CD4-positive, alpha-beta T cell treated with Interleukin-15 for 4 hours (primary cell): Measurements from ENCODE around the gene OR10X1.

ENCODE experiments used
- DNase-seq: peaks from one replicate; pipeline ENCODE4 v3.0.0-alpha.2; 2020; ENCODE audit warnings: low spot score

Gene OR10X1, protein sequence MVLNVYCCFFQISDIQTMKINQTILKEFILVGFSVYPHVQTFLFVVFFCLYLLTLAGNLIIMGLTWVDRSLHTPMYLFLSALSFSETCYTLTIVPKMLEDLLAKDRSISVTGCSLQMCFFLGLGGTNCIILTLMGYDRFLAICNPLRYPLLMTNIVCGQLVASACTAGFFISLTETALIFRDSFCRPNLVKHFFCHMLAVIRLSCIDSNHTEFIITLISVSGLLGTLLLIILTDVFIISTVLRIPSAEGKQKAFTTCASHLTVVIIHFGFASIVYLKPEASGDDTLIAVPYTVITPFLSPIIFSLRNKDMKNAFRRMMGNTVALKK

DNA sequence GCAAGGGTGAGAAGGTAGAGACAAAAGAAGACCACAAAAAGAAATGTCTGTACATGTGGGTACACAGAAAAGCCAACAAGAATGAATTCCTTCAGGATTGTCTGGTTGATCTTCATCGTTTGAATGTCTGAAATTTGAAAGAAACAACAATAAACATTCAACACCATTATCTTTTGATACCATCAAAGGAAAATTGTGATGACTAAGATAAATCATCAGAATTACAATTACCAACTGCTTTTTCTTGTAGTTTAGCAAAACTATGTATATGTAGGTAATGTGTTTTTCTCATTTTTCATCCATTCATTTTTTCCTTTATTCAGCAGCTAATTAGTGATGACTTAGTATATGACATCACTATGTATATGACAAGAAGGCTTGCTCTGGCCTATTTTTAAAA lies at the start of gene OR10X1:
Gene OR10X1 (minus strand): TSS at position 167 of the 400 bp plus-strand sequence. CDS start 0 bp downstream, at position 167.
- DNase-seq = no peak

DNA sequence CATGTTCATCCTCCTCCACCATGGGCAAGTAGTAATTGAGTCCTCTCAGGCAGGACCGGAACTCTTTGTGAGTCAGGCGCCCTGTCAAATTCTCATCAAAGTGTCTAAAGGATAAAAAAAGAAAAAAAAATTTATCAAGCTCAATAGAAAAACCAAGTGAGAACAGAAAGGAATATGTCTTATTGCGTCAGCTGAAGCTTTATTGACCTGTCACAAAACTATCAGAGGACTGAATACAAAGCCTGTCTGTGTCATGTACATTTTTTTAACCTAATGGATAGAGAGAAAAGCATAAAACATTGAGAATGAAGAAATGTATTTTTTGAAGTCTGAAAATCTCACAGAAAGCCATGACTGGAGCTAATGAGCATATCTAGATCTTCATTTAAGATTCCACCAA lies 34.1 kb upstream of the OR10X1 start:
- no peak for DNase-seq

DNA sequence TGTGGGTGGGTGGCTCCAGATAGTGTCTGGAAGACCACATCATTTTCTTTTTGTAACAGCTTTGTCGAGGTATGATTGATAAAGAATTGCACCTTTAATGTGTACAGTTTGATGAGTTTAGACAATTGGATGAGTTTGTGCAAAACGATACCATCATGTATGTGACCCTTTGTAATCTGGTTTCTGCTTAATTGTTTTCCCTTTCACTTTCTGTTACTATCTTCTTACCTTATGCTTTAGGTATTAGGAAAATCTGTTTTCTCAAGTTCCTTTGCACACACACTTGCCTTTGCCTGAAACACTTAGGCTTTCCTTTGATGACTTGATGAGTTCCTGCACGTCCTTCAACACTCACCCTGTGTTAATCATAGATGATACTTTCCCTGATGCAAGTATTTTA lies 32.2 kb upstream of the OR10X1 start:
- DNase-seq = no peak

DNA sequence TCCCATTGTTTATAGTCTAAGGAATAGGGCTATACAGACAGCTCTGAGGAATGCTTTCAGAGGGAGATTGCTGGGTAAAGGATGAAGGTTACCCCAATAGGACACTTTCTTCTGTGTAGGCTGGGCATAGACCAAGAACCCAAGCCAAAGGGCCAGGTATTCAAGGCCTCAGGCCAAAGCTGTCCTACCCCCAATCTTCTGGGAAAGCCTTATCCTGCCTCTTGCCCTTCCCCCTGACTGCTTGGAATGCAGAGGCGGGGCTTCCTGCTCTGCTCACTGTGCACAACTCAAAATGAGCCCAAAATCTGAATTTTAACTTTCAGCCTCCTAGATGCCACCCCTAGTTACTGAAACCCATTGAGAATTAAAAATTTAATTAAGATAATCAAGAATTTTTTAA lies 27.6 kb upstream of the OR10X1 start:
- no peak for DNase-seq

DNA sequence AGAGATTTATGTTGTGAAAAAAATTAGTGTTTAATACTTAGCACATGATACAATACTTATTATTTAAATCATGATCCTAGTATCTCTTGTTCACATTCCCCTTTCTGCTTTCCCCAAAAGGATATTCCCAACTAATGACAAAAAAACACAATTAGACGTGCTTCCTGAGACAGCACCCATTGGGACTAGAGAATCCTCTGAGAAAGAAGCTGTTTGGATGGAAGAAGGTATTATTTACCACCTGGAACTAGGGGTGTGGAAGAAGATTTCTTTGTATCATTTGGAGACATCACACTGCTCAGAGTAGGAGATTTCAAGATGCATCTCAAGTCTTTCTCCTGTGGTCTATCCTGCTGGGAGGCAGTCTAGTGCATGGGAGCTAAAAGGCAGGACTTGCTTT lies 25.3 kb upstream of the OR10X1 start, which contains the start of gene OR10Z1:
Gene OR10Z1 (plus strand): TSS at position 301 of the 400 bp plus-strand sequence. CDS start 1,171 bp downstream, outside the sequence.
- no peak for DNase-seq

DNA sequence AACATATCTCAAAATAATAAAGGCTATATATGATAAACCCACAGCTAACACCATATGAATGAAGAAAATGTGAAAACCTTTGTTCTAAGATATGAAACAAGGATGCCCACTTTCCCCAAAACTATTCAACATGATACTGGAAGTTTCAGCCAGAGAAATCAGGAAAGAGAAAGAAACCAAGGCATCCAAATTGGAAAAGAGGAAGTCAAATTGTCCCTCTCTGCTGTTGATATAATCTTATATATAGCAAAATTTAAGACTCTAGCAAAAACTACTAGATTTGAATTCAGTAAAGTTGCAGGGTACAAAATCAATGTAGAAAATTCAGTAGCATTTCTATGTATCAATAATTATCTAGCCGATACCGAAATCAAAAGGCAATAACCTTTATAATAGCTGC lies 21.0 kb upstream of the OR10X1 start:
- DNase-seq = no peak

DNA sequence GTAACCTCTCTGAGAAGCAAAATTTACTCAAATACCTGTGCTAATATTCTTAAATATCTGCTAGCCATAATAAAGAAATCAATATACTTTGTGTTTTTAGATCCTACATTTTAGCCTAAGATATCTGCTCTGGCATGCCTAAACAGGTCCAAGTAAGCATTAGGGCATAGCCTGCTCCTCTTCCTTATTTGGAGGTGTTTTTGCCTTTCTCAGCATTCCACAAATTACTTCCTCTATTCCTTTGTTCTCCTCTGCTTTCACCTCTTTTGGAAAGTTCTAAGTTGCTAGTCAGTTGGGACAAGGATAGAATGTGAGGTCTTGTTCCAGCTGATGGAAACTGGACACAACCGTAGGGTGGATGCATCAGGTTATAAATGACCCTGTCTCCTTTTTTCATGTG lies 7.2 kb upstream of the OR10X1 start:
- no peak for DNase-seq

DNA sequence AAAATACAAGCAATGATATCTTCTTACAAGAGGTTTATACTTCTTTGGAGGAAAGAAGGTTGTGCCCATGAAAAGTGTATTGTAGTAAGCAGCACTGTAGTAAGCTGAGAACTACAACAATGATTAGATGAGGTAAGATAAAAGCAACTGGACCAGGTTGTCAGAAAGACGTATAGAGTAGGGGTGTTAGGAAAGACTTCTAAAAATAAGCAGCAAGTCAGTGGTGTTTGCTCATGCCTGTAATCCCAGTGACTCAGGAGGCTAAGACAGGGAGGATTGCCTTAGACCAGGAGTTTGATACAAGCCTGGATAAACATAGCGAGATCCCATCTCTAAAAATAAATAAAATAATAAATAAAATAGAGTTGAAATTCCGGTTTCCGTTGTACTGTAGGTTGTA lies 4.3 kb upstream of the OR10X1 start:
- no peak for DNase-seq

DNA sequence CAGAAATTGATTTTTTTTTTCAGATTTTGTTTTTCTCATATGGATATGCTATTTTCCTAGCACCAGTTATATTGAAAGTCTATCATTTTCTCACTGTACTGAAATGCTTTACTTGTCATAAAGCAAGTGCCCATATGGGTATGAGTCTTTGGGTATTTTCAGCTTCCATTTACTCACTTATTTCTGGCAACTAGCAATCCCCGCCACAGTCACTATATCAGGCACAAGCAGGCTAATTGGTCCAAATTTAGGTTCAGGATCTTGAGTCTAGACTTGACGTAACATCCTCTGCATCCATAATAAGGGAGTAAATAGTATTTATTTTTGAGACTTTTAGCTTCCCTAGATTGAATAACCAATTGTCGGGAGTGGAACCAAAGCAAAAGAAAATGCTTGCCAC lies 2.1 kb downstream of the OR10X1 start:
- no peak for DNase-seq

DNA sequence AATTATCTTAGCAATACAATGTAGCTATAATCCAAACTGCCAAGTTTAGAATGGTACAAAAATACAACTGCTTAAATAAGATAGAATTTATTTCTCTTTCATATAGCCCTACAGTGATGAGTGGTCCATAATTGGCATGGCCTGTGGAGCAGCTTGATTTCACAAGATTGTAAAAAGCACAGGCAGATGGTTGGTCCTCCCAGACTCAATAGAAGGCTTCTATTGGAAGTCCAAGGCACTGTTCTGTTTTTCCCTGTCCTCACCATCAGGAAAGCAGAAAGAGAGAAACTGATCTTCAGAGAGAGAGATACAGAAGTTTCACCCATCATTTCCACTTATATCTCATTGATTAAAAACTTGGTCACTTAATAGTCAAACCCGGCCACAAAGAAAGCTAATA lies 7.5 kb downstream of the OR10X1 start:
- no peak for DNase-seq

DNA sequence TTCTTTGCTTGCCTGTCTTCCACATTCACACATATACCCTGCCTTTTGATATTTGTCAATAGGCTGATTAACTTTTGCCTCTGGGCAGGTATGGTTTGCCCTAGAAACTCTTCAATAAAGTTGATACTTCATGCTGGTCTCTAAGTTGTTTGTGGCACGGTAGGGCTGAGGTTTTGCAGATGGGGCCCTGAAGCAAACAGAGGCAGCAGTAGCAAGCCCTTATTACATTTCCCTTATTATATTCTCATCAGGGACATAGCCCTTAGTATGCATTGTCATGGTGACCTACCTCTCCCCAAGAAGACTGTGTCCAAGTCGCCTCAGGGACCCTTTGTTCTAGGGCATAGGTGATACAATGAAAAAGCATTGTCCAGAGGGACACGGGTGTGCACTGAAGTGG lies 9.2 kb downstream of the OR10X1 start, which contains the start of gene OR6P1:
Gene OR6P1 (minus strand): TSS at position 101 of the 400 bp plus-strand sequence. CDS start 6,976 bp downstream, outside the sequence.
- DNase-seq = no peak

DNA sequence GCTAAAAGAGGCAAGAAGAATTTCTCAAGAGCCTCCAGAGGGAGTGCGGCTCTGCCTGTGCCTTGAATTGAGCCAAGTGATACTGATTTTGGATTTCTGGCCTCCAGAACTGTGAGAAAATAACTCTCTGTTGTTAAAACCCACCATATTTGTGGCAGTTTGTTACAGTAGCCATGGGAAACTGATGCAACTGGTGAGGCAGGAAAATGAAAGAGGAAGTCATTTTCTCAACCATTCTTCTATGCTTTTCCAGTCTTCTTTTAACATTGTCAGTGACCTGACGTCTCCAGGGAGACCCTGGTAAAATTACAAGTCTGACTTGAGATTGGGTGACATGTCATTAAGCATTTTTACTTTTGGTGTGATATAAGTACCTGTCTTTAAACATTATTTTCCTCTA lies 15.1 kb downstream of the OR10X1 start:
- DNase-seq = no peak

DNA sequence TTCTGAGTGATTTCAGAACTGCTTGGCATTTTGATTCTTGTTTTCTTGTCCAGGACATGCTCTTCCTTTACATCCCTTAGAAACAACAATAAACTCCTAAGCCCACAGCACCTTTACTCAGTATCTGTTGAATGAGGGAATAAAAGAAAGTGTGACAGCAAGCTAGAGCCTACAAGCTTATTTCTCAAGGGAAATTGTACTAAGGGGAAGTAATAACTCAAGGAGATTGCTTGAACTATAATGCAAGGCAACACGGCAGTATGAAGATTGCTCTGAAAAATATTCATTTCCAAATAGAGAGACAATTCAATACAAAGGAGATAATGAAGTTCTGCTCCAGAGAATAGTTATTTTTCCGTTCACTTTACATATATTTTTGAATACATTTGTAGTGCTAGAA lies 15.8 kb downstream of the OR10X1 start:
- DNase-seq = no peak

DNA sequence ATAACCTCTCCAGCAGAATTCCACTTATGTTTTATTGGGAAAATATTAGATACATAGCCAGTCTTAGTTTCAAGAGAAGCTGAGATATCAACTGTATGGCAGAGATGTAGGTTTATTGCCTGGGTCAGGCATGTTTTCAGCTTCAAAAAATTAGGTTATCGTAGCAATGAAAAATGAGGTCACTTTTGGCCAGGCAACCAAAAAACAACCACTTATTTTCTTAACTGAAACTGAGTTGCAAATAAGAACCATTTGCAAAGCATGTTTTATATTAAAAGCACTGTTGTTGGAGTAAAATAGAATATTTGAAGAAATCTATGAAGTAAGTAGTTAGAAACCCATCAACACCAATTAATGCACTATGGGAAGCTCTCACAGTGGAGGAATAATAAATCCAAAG lies 20.0 kb downstream of the OR10X1 start:
- DNase-seq = no peak

DNA sequence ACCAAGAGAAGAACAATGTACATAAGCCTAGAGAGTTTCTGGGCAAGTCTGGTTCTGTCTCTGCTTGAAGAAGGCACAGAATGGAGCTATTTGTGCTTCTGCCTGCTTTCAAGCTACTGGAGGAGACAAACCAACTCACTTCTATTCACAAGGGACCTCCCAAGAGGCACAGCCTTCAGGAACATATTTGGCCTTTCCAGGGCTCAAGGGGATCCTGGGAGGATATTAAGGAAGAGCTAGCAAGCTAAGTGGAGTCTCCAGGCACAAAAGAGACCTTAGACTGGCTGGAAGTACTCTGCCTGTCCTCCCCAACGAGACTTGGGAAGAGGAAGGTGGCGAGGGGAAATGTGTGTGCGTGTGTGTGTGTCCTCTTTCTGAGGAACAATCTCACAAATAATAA lies 25.3 kb downstream of the OR10X1 start, which contains the start of gene OR6Y1:
Gene OR6Y1 (minus strand): TSS at position 54 of the 400 bp plus-strand sequence. CDS start 6,300 bp downstream, outside the sequence.
- DNase-seq = no peak

DNA sequence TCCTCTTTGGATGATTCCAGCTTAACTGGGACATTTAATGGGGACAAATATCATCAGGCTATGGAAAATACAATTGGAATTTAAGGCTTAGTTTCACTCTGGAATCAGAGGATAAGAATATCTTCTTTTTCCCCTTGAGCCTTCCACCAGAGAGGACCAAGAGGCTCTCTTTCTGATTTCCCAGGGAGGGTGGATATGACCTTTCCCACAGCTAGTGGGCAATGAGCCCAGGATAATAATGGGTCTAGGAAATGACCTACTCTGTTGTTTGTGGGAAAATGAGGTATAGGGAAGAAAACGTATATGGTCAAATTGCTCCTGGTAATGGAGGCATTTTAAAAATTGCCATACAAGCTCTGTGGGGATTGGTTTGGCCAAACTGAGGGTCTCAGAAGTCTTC lies 27.4 kb downstream of the OR10X1 start:
- no peak for DNase-seq

DNA sequence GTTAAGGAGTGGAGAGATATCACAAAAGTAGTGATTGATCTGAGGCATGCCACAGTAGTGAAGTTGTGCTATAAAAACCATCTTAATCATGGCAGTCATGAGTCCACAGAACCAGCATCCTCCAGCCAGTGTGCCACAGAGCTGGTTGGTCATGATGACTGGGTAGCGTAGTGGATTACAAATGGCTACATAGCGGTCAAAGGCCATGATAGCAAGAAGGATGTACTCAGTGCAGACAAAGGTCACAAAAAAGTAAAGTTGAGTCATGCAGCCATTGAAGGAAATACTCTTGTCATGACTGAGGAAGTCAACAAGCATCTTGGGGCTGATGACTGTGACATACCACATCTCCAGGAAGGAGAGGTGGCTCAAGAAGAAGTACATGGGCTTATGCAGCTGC lies 32.2 kb downstream of the OR10X1 start:
- no peak for DNase-seq

DNA sequence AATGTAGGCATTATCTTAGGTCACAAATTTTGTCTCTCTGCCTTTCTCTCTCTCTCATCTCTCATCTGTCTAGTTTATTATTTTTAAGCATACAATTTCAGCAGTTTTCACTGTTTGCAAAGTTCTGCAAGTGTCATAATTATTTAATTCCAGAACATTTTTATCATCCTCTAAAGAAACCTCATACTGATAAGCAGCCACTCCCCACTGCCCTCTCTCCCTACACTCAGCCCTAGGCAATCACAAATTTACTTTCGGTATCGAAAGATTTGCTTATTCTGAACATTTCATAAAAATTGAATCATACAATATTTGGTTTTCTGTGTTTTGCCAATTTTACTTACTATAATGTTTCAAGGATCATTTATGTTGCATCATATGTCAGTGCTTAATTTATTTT lies 42.1 kb downstream of the OR10X1 start:
- no peak for DNase-seq

DNA sequence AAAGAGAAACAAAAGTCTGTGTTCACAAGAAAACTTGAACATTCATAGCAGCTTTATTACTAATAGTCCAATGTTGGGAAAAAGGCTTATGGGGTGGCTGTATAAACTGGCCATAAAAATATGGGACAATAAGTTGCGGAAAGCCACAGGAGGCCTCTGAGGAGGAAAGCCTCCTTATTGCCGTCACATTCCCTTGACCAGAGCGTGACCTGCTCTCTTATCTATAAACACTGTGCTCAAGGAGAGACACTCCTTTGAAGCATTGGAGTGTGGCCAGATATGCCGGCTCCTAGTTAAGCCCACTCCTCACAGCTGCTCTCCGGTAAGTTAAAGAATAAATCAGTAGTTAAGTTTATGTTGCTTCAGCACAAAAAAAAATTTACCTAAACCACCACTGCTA lies 45.2 kb downstream of the OR10X1 start:
- no peak for DNase-seq
